Activated gamma-delta T cell (primary cell): ENCODE results near the gene FXYD5.

ENCODE experiments used
- DNase-seq: peaks from one replicate; lab custom pipeline; 2025; lab: John Stamatoyannopoulos, UW
- total RNA-seq, 2 donors: gene quantifications; one replicate each; lab custom pipeline; 2026; lab: John Stamatoyannopoulos, UW

The FXYD5 gene
- total RNA-seq: 93.5 to 100 reads per million in 2 donors

- DNase-seq: peak; percentile 51
Observed at GRCh38 chr19:35154525-35155406, at the start of gene FXYD5. Gene FXYD5, plus strand, starts transcription at chr19:35154735. Its CDS starts 816 bp downstream, at chr19:35155551.

- DNase-seq: no peak
Observed at GRCh38 chr19:35105047-35105410, 49.5 kb upstream of the FXYD5 start.

- no peak for DNase-seq
Observed at GRCh38 chr19:35105411-35106290, 48.9 kb upstream of the FXYD5 start.

GRCh38 chr19:35106291-35106583 is 48.3 kb upstream of the FXYD5 start:
- no peak for DNase-seq

GRCh38 chr19:35106898-35107541 is 47.5 kb upstream of the FXYD5 start:
- DNase-seq: no peak

GRCh38 chr19:35107545-35107944 is 47.0 kb upstream of the FXYD5 start:
- DNase-seq: no peak

- no peak for DNase-seq
Observed at GRCh38 chr19:35108730-35109129, 45.8 kb upstream of the FXYD5 start.

GRCh38 chr19:35109395-35110112 is 45.0 kb upstream of the FXYD5 start:
- DNase-seq: no peak

GRCh38 chr19:35110974-35111373 is 43.6 kb upstream of the FXYD5 start:
- DNase-seq: no peak

GRCh38 chr19:35112995-35113688 is 41.4 kb upstream of the FXYD5 start:
- no peak for DNase-seq

GRCh38 chr19:35114353-35115176 is 40.0 kb upstream of the FXYD5 start:
- DNase-seq: no peak

GRCh38 chr19:35115177-35115951 is 39.2 kb upstream of the FXYD5 start, which contains the start of gene FXYD3:
Gene FXYD3, plus strand, starts transcription at chr19:35115823. Its CDS starts 3,554 bp downstream, at chr19:35119377.
- DNase-seq: no peak

- no peak for DNase-seq
Observed at GRCh38 chr19:35116072-35116801, 38.3 kb upstream of the FXYD5 start.

GRCh38 chr19:35117116-35117515 is 37.4 kb upstream of the FXYD5 start:
- DNase-seq: no peak

- no peak for DNase-seq
Observed at GRCh38 chr19:35117799-35118198, 36.7 kb upstream of the FXYD5 start.

GRCh38 chr19:35118268-35119020 is 36.1 kb upstream of the FXYD5 start:
- DNase-seq: no peak

- no peak for DNase-seq
Observed at GRCh38 chr19:35119091-35119490, 35.4 kb upstream of the FXYD5 start.

- no peak for DNase-seq
Observed at GRCh38 chr19:35119578-35120155, 34.9 kb upstream of the FXYD5 start.
